ENCODE data around the gene LRRFIP1.

DNA sequence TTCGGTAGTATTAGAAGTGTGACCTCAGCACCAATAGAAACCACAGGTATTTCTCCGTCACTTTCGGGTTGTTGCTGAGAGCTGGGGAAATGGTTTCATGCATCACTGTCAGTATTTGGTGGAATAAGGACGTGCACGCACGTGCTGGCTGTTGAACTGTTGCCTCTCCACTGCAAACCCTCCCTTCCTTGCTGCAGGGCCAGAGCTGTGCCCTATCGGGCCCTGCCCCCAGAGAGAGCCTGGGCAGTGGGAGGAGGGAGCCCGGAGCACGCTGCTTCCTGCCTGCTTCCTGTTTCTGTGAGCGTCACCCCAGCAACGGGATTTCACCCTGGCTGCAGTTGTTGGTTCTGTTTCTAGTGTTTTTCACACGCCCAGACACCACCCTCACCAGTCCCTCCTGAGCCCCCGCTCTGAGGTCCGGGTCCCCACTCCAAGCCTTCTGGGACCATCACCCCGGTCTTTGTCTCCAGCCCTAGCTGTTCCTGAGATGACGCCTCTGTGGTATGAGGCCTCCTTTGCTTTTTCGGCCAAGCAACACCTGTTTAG, 47.4 kb downstream of the LRRFIP1 start:
- TF ChIP-seq, protein P1, sequence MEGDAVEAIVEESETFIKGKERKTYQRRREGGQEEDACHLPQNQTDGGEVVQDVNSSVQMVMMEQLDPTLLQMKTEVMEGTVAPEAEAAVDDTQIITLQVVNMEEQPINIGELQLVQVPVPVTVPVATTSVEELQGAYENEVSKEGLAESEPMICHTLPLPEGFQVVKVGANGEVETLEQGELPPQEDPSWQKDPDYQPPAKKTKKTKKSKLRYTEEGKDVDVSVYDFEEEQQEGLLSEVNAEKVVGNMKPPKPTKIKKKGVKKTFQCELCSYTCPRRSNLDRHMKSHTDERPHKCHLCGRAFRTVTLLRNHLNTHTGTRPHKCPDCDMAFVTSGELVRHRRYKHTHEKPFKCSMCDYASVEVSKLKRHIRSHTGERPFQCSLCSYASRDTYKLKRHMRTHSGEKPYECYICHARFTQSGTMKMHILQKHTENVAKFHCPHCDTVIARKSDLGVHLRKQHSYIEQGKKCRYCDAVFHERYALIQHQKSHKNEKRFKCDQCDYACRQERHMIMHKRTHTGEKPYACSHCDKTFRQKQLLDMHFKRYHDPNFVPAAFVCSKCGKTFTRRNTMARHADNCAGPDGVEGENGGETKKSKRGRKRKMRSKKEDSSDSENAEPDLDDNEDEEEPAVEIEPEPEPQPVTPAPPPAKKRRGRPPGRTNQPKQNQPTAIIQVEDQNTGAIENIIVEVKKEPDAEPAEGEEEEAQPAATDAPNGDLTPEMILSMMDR (CRISPR knock-in tag; IDR thresholded peaks at IDR 0.05), result peak; percentile 36; the same call in 1 of the 2 replicates
- no peak for TF ChIP-seq SUZ12 (IDR thresholded peaks at IDR 0.05; ENCODE audit: low read depth, low read length)
- peak; percentile 84 for TF ChIP-seq ZNF274 (CRISPR knock-in tag; IDR thresholded peaks at IDR 0.05)
- TF ChIP-seq, protein P2, sequence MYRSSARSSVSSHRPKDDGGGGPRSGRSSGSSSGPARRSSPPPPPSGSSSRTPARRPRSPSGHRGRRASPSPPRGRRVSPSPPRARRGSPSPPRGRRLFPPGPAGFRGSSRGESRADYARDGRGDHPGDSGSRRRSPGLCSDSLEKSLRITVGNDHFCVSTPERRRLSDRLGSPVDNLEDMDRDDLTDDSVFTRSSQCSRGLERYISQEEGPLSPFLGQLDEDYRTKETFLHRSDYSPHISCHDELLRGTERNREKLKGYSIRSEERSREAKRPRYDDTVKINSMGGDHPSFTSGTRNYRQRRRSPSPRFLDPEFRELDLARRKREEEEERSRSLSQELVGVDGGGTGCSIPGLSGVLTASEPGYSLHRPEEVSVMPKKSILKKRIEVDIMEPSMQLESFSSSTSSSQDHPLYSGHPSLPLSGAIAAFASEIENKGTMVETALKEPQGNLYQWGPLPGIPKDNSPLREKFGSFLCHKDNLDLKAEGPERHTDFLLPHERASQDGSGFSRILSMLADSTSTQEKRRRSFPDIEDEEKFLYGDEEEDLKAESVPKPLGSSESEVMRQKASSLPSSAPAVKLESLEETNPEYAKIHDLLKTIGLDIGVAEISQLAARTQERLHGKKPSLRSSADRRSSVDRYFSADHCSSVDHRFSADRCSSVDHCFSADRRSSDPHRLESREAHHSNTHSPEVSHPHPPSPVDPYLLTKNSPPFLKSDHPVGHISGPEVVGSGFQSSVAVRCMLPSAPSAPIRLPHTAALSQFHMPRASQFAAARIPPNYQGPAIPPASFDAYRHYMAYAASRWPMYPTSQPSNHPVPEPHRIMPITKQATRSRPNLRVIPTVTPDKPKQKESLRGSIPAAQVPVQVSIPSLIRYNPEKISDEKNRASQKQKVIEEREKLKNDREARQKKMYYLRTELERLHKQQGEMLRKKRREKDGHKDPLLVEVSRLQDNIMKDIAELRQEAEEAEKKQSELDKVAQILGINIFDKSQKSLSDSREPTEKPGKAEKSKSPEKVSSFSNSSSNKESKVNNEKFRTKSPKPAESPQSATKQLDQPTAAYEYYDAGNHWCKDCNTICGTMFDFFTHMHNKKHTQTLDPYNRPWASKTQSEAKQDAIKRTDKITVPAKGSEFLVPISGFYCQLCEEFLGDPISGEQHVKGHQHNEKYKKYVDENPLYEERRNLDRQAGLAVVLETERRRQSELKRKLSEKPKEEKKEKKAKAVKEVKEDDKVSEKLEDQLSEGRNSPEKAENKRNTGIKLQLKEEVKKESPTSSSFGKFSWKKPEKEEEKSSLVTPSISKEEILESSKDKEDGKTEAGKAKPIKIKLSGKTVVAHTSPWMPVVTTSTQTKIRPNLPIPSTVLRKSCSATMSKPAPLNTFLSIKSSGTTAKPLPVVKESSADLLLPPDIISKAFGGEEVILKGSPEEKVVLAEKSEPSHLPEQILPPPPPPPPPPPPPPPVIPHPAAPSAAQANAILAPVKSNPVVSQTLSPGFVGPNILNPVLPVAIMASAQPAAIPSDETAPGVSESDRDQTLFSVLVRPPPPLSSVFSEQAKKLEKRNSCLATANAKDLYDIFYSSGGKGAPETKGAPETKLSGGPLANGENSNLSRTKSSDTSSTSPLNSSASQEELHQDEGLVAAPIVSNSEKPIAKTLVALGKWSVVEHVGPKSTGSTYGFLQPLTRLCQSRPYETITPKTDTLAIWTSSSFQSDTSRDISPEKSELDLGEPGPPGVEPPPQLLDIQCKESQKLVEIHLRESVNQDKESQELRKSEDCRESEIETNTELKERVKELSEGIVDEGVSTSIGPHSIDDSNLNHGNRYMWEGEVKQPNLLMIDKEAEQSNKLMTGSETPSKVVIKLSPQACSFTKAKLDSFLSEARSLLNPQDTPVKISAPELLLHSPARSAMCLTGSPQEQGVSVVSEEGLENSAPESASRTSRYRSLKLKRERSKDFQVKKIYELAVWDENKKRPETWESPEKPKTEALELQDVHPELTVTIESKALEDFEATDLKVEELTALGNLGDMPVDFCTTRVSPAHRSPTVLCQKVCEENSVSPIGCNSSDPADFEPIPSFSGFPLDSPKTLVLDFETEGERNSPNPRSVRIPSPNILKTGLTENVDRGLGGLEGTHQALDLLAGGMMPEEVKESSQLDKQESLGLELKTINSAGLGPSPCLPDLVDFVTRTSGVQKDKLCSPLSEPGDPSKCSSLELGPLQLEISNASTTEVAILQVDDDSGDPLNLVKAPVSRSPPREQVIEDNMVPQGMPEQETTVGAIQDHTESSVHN (CRISPR knock-in tag; IDR thresholded peaks at IDR 0.05), result 0 out of 2 replicates have a peak, but pooled peaks have one; percentile 41
- TF ChIP-seq ELF4 (CRISPR knock-in tag; IDR thresholded peaks at IDR 0.05; ENCODE audit: borderline replicate concordance), result 0 out of 2 replicates have a peak, but pooled peaks have one; percentile 23
- no peak for TF ChIP-seq TMF1 (CRISPR knock-in tag; IDR thresholded peaks at IDR 0.05; ENCODE audit: low read depth)
- no peak; the same call in 1 of the 2 replicates for TF ChIP-seq NR2F6 (IDR thresholded peaks at IDR 0.05)
- peak; percentile 51; the same call in 1 of the 2 replicates for TF ChIP-seq NR2F6 (CRISPR knock-in tag; IDR thresholded peaks at IDR 0.05)
- no peak for TF ChIP-seq ZNF205 (CRISPR knock-in tag; IDR thresholded peaks at IDR 0.05)
- no peak for TF ChIP-seq EHMT2 (IDR thresholded peaks at IDR 0.05; ENCODE audit: borderline replicate concordance, low read depth, low read length)
- TF ChIP-seq TCF12 (IDR thresholded peaks at IDR 0.05), result no peak
- 0 out of 2 replicates have a peak, but pooled peaks have one; percentile 24 for TF ChIP-seq TCF12 (CRISPR knock-in tag; IDR thresholded peaks at IDR 0.05)
- no peak; the same call in 1 of the 2 replicates for TF ChIP-seq ESRRA (CRISPR knock-in tag; IDR thresholded peaks at IDR 0.05; ENCODE audit: low read depth)
- TF ChIP-seq ARNTL (CRISPR knock-in tag; IDR thresholded peaks at IDR 0.05), result peak; percentile 69; the same call in 1 of the 2 replicates

Measured in HepG2 (cell line).